GM12875 (cell line): ENCODE data around the gene PCDHGB7.
"Not testable (repeated sequence)": the region's sequence is repeated elsewhere in the genome, so short reads cannot be mapped to it uniquely, and the experiment has no call there.

ENCODE experiments used
- H3K4me3 ChIP-seq: one replicate; pipeline ENCODE4 v1.5.1; 2011; ENCODE audit warnings: low read depth, low read length, control low read depth
- TF ChIP-seq, protein P1 (sequence below): IDR thresholded peaks from 2 replicates; pipeline ENCODE4 v1.5.1; 2011; ENCODE audit warnings: low read depth, mild to moderate bottlenecking, control low read depth, inconsistent platforms, low read length, moderate library complexity, borderline replicate concordance; ENCODE audit not compliant: insufficient read depth

PCDHGB7 gene

DNA sequence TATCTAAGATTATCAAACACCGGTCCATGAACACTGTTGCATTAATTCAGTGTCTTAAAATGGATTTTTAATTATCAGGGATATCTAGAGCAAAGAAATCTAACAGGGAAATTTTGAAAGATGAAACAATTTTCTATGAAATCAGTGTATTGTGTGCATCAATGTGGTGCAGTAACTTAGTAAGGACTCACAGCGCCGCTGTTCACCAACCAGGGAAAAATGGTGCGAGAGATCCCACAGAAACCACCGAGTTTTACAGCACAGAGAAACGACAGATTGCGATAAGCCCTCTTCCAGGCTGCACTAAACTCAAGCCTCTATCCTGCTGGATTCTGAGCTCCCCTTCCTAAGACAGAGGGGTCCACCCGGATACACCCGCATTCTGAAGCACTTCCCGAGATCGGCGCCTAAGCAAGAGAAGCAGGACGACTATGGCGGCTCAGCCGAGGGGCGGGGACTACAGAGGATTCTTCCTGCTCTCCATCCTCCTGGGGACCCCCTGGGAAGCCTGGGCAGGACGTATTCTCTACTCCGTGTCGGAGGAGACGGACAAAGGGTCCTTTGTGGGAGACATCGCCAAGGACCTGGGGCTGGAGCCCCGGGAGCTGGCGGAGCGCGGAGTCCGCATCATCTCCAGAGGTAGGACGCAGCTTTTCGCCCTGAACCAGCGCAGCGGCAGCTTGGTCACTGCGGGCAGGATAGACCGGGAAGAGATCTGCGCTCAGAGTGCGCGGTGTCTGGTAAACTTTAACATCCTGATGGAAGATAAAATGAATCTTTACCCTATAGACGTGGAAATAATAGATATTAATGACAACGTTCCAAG, 34.8 kb upstream of the PCDHGB7 start, which contains the start of gene PCDHGA7:
Gene PCDHGA7 (plus strand): TSS at position 274 of the 826 bp plus-strand sequence. CDS start 158 bp downstream, at position 432.
- peak within 1 kb of the TSS; percentile 54 for H3K4me3 ChIP-seq
- TF ChIP-seq, protein P1, sequence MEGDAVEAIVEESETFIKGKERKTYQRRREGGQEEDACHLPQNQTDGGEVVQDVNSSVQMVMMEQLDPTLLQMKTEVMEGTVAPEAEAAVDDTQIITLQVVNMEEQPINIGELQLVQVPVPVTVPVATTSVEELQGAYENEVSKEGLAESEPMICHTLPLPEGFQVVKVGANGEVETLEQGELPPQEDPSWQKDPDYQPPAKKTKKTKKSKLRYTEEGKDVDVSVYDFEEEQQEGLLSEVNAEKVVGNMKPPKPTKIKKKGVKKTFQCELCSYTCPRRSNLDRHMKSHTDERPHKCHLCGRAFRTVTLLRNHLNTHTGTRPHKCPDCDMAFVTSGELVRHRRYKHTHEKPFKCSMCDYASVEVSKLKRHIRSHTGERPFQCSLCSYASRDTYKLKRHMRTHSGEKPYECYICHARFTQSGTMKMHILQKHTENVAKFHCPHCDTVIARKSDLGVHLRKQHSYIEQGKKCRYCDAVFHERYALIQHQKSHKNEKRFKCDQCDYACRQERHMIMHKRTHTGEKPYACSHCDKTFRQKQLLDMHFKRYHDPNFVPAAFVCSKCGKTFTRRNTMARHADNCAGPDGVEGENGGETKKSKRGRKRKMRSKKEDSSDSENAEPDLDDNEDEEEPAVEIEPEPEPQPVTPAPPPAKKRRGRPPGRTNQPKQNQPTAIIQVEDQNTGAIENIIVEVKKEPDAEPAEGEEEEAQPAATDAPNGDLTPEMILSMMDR, result peak; percentile 36; the same call in 1 of the 2 replicates

- no peak overlapping the region for H3K4me3 ChIP-seq
- TF ChIP-seq, protein P1, result no peak
These were observed 34.1 kb upstream of the PCDHGB7 start for GRCh38 chr5:141383345-141383744.

DNA sequence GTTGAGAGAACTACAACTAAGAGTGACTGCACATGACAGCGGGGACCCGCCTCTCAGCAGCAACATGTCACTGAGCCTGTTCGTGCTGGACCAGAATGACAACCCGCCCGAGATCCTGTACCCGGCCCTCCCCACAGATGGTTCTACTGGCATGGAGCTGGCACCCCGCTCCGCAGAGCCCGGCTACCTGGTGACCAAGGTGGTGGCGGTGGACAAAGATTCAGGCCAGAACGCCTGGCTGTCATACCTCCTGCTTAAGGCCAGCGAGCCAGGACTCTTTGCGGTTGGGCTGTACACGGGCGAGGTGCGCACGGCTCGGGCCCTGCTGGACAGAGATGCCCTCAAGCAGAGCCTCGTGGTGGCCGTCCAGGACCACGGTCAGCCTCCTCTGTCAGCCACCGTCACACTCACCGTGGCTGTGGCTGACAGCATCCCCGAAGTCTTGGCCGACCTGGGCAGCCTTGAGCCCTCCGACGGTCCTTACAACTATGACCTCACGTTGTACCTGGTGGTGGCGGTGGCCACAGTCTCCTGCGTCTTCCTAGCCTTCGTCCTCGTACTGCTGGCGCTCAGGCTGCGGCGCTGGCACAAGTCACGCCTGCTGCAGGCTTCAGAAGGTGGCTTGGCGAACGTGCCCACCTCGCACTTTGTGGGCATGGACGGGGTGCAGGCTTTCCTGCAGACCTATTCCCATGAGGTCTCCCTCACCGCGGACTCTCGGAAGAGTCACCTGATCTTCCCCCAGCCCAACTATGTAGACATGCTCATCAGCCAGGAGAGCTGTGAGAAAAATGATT, 32.8 kb upstream of the PCDHGB7 start:
- H3K4me3 ChIP-seq, result no peak overlapping the region
- TF ChIP-seq, protein P1, result no peak

GRCh38 chr5:141387557-141388311, 29.7 kb upstream of the PCDHGB7 start, which contains the start of gene PCDHGB4:
Gene PCDHGB4, plus strand, starts transcription at chr5:141387698. Its CDS starts 187 bp downstream, at chr5:141387885.
- not testable (repeated sequence) for H3K4me3 ChIP-seq
- TF ChIP-seq, protein P1, result peak; percentile 31; the same call in 1 of the 2 replicates

GRCh38 chr5:141388661-141389060, 28.8 kb upstream of the PCDHGB7 start:
- no peak overlapping the region for H3K4me3 ChIP-seq
- TF ChIP-seq, protein P1, result no peak

DNA sequence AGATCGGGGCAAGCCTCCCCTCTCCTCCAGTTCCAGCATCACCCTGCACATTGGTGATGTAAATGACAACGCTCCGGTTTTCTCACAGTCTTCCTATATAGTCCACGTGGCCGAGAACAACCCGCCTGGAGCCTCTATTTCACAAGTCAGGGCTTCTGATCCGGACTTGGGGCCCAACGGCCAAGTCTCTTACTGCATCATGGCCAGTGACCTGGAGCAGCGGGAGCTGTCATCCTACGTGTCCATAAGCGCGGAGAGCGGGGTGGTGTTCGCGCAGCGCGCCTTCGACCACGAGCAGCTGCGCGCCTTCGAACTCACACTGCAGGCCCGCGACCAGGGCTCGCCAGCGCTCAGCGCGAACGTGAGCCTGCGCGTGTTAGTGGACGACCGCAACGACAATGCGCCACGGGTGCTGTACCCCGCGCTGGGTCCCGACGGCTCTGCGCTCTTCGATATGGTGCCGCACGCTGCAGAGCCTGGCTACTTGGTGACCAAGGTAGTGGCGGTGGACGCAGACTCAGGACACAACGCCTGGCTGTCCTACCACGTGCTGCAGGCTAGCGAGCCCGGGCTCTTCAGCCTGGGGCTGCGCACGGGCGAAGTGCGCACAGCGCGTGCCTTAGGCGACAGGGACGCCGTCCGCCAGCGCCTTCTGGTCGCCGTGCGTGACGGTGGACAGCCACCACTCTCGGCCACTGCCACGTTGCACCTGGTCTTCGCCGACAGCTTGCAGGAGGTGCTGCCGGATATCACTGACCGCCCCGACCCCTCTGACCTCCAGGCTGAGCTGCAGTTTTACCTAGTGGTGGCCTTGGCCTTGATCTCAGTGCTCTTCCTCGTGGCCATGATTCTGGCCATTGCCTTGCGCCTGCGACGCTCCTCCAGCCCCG, 28.1 kb upstream of the PCDHGB7 start:
- H3K4me3 ChIP-seq, result no peak overlapping the region
- TF ChIP-seq, protein P1, result no peak
